Neural cell (in vitro differentiated cells): ENCODE results near the gene ANGPTL2.

Experiments used
- EP300 ChIP-seq: fragments of 450-650 bp; conservative IDR thresholded peaks from 2 replicates; pipeline ENCODE4 v1.6.1; 2014; ENCODE audit warnings: antibody characterized with exemption, mild to moderate bottlenecking, moderate library complexity; ENCODE audit not compliant: poor library complexity, severe bottlenecking
- SMC3 ChIP-seq: fragments of 450-650 bp; conservative IDR thresholded peaks from 2 replicates; pipeline ENCODE4 v1.6.1; 2014; ENCODE audit warnings: antibody characterized with exemption, mild to moderate bottlenecking, moderate library complexity; ENCODE audit not compliant: poor library complexity
- TF ChIP-seq, protein P1 (sequence below): fragments of 450-650 bp; IDR thresholded peaks from 2 replicates; pipeline ENCODE4 v1.5.1; 2014; ENCODE audit warnings: antibody characterized with exemption, mild to moderate bottlenecking, moderate library complexity; ENCODE audit not compliant: poor library complexity, severe bottlenecking

DNA sequence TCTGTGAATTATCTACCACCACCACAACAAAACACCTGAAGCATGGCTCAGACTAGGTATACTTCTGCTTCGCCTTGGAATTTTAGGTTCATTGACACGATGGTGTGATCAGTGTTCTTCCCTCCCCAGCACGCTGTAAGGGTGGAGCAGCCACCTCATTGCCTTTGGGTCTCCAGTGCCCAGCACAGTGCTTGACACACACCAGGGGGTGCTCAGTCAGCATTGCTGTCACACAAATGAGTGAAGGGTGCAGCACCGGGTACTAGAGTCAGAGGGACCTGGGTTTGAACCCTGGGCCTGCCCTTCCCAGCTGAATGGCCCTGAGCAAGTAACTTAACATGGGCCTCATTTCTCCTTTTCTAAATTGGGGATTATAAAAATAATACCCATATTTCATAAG, 9.9 kb upstream of the ANGPTL2 start:
- no peak for TF ChIP-seq EP300
- TF ChIP-seq, protein P1, sequence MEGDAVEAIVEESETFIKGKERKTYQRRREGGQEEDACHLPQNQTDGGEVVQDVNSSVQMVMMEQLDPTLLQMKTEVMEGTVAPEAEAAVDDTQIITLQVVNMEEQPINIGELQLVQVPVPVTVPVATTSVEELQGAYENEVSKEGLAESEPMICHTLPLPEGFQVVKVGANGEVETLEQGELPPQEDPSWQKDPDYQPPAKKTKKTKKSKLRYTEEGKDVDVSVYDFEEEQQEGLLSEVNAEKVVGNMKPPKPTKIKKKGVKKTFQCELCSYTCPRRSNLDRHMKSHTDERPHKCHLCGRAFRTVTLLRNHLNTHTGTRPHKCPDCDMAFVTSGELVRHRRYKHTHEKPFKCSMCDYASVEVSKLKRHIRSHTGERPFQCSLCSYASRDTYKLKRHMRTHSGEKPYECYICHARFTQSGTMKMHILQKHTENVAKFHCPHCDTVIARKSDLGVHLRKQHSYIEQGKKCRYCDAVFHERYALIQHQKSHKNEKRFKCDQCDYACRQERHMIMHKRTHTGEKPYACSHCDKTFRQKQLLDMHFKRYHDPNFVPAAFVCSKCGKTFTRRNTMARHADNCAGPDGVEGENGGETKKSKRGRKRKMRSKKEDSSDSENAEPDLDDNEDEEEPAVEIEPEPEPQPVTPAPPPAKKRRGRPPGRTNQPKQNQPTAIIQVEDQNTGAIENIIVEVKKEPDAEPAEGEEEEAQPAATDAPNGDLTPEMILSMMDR, result no peak
- TF ChIP-seq SMC3, result no peak
